Measurements from ENCODE around the gene PIM1. TPM values are rescaled to one million over a fixed set of nuclear protein-coding genes. Genes with fewer than 3 reads are reported as not detected.

The PIM1 gene
- total RNA-seq, 1 experiment from 2014 or later, result 47.5 TPM

- no peaks in the 10 kb centered on the region for H3K4me1 ChIP-seq (ENCODE audit: insufficient read depth, low read length)
- H3K4me2 ChIP-seq (ENCODE audit: insufficient read depth, insufficient read length, low read length), result no peak overlapping the region
- no CpG with 5 or more reads among the region's 18 CpGs for WGBS (ENCODE audit: extremely low coverage, insufficient read length, low lambda C conversion rate)
- no peak overlapping the region for H2BK12ac ChIP-seq (ENCODE audit: insufficient read length, low read depth, low read length)
- H2BK20ac ChIP-seq (ENCODE audit: low read depth, low read length, poor library complexity, severe bottlenecking), result no peak overlapping the region
- H3K18ac ChIP-seq (ENCODE audit: insufficient read length, low read depth, low read length), result no peak overlapping the region
- H3K14ac ChIP-seq (ENCODE audit: insufficient read depth, low read length), result no peak overlapping the region
- H3K79me1 ChIP-seq (ENCODE audit: insufficient read depth, low read depth, low read length, poor library complexity, severe bottlenecking), result peaks cover 5% of the 10 kb centered on the region
- no peak for TF ChIP-seq CTCF (conservative IDR thresholded peaks at IDR 0.05)
- no peak overlapping the region for H4K5ac ChIP-seq (ENCODE audit: insufficient read length, low read depth, low read length)
- no peak overlapping the region for H3K23ac ChIP-seq (ENCODE audit: insufficient read length, low read depth, low read length)
- no peak overlapping the region for H2BK5ac ChIP-seq (ENCODE audit: insufficient read length, low read length)
- no peak overlapping the region for H3K56ac ChIP-seq (ENCODE audit: insufficient read length, low read depth, low read length)
- no peak overlapping the region for H4K8ac ChIP-seq (replicated peaks; ENCODE audit: insufficient read length, low read depth, low read length)
- H3K23me2 ChIP-seq (ENCODE audit: insufficient read length, low read depth, low read length, poor library complexity, severe bottlenecking), result peaks cover 10% of the 10 kb centered on the region
- H3K9me3 ChIP-seq (ENCODE audit: control insufficient read depth, low read depth, low read length), result no peaks in the 10 kb centered on the region
- peak overlapping the region in 2 of 3 experiments; percentile 44 to 65; a peak in 3 of 7 replicates for H3K27ac Mint-ChIP-seq
- H3K4me3 Mint-ChIP-seq, result no peak overlapping the region
- H3K9me3 Mint-ChIP-seq, result no peaks in the 10 kb centered on the region; a peak in 1 of 5 replicates
- H2BK120ac ChIP-seq (ENCODE audit: low read depth, low read length, poor library complexity, severe bottlenecking), result no peak overlapping the region
- H3K27me3 Mint-ChIP-seq (ENCODE audit: low read depth), result no peaks in the 10 kb centered on the region
- H3K9ac ChIP-seq (ENCODE audit: extremely low read depth, insufficient read length, low read length), result no peak overlapping the region
- DNase-seq, result no peak
- H3K36me3 Mint-ChIP-seq (ENCODE audit: insufficient read depth in 1 of 3, low read depth in 3 of 3), result peaks cover 40 to 52% (median 40%) of the 10 kb centered on the region in 3 experiments
- no peak overlapping the region for H3K4ac ChIP-seq (ENCODE audit: low read depth, low read length)
- peaks cover 11% of the 10 kb centered on the region; the same call in 1 of the 2 replicates for H3K79me2 ChIP-seq (ENCODE audit: insufficient read depth, low read length)
- no peak overlapping the region for H2AK5ac ChIP-seq (ENCODE audit: insufficient read length, low read length)
- peaks cover 21 to 38% of the 10 kb centered on the region in 2 experiments for H3K4me1 Mint-ChIP-seq
- H3K27me3 ChIP-seq (ENCODE audit: insufficient read depth, low read length), result no peaks in the 10 kb centered on the region
- no peak overlapping the region for H2AFZ ChIP-seq (ENCODE audit: low read length)
- no peak overlapping the region for H2BK15ac ChIP-seq (ENCODE audit: low read depth, low read length)
- no peak overlapping the region for H3T11ph ChIP-seq (ENCODE audit: low read length)
- no peak overlapping the region for H3K27ac ChIP-seq (ENCODE audit: insufficient read length, low read depth, low read length)
- no peaks in the 10 kb centered on the region for H4K20me1 ChIP-seq (ENCODE audit: control insufficient read depth, insufficient read depth, insufficient read length)
- H4K91ac ChIP-seq (ENCODE audit: insufficient read length, low read depth, low read length), result no peak overlapping the region
These were observed 5.6 kb downstream of the PIM1 start for GRCh38 chr6:37175332-37176267.
